ENCODE measurements around the gene RNF213. TPM values are rescaled to one million over a fixed set of nuclear protein-coding genes. Genes with fewer than 3 reads are reported as not detected.
A peak's percentile ranks its signal among the peaks of the same experiment; 100 is the strongest.

The RNF213 gene
- total RNA-seq, 1 donor from 2014 or later, result 120 TPM

DNA sequence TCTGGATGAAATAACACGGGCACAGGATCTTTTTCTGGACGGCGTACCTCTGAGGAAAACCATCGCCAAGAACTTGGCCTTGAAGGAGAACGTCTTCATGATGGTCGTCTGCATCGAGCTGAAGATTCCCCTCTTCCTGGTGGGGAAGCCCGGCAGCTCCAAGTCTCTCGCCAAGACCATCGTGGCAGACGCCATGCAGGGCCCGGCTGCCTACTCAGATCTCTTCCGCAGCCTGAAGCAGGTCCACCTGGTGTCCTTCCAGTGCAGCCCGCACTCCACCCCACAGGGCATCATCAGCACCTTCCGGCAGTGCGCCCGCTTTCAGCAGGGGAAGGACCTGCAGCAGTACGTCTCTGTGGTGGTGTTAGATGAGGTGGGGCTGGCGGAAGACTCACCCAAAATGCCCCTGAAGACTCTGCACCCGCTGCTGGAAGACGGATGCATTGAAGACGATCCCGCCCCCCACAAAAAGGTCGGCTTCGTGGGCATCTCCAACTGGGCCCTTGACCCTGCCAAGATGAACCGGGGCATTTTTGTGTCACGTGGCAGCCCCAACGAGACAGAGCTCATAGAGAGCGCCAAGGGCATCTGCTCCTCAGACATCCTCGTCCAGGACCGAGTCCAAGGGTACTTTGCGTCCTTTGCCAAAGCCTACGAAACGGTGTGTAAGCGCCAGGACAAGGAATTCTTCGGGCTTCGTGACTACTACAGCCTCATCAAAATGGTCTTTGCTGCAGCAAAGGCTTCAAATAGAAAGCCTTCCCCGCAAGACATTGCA is 86.0 kb downstream of the RNF213 start:
- Mint-ChIP-seq H3K27me3 (ENCODE audit: low read depth, unreplicated experiment) (no peaks in the 10 kb centered on the region), H3K27ac (ENCODE audit: unreplicated experiment) (no peak overlapping the region), H3K9me3 (ENCODE audit: unreplicated experiment) (peaks cover 3% of the 10 kb centered on the region), H3K36me3 (ENCODE audit: low read depth, unreplicated experiment) (peaks cover 63% of the 10 kb centered on the region), H3K4me3 (ENCODE audit: unreplicated experiment) (no peak overlapping the region), H3K4me1 (ENCODE audit: low read depth, unreplicated experiment) (peaks cover 8% of the 10 kb centered on the region)
- Histone ChIP-seq H3K9me3 (ENCODE audit: insufficient read depth, low read depth, low read length) (no peaks in the 10 kb centered on the region), H3K9ac (ENCODE audit: low read length) (no peak overlapping the region), H3K4me3 (ENCODE audit: insufficient read depth, low read depth, low read length) (no peak overlapping the region), H3K36me3 (ENCODE audit: insufficient read depth, low read length) (peaks cover 50% of the 10 kb centered on the region), H2AFZ (ENCODE audit: low read depth, low read length) (no peak overlapping the region), H3K4me2 (ENCODE audit: low read length) (no peak overlapping the region), H3K79me2 (ENCODE audit: insufficient read depth, low read length) (no peaks in the 10 kb centered on the region), H3K27ac (ENCODE audit: low read depth, low read length) (no peak overlapping the region), H3K4me1 (ENCODE audit: insufficient read depth, low read length) (no peaks in the 10 kb centered on the region), H4K20me1 (ENCODE audit: insufficient read depth, low read length) (peaks cover 5% of the 10 kb centered on the region), H3K27me3 (ENCODE audit: insufficient read depth, low read length) (no peaks in the 10 kb centered on the region)
- no peak for TF ChIP-seq EZH2 (IDR thresholded peaks at IDR 0.05; ENCODE audit: insufficient read depth, low read length)
- TF ChIP-seq, protein P1, sequence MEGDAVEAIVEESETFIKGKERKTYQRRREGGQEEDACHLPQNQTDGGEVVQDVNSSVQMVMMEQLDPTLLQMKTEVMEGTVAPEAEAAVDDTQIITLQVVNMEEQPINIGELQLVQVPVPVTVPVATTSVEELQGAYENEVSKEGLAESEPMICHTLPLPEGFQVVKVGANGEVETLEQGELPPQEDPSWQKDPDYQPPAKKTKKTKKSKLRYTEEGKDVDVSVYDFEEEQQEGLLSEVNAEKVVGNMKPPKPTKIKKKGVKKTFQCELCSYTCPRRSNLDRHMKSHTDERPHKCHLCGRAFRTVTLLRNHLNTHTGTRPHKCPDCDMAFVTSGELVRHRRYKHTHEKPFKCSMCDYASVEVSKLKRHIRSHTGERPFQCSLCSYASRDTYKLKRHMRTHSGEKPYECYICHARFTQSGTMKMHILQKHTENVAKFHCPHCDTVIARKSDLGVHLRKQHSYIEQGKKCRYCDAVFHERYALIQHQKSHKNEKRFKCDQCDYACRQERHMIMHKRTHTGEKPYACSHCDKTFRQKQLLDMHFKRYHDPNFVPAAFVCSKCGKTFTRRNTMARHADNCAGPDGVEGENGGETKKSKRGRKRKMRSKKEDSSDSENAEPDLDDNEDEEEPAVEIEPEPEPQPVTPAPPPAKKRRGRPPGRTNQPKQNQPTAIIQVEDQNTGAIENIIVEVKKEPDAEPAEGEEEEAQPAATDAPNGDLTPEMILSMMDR (IDR thresholded peaks at IDR 0.05; ENCODE audit: insufficient read depth, low read depth, low read length), result no peak
- FAIRE-seq (no peak), DNase-seq (ENCODE audit: low read depth) (no peak)

DNA sequence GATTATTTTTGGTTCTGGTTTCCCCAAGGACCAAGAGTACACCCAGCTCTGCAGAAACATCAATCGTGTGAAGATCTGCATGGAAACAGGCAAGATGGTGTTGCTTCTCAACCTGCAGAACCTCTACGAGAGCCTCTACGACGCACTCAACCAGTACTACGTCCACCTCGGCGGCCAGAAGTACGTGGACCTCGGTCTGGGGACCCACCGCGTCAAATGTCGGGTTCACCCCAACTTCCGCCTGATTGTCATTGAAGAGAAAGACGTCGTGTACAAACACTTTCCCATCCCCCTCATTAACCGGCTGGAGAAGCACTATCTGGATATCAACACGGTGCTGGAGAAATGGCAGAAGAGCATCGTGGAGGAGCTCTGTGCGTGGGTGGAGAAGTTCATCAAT is 86.9 kb downstream of the RNF213 start:
- H3K27me3 ChIP-seq (ENCODE audit: insufficient read depth, low read length), result no peaks in the 10 kb centered on the region
- Mint-ChIP-seq H3K9me3 (ENCODE audit: unreplicated experiment) (peaks cover 3% of the 10 kb centered on the region), H3K4me1 (ENCODE audit: low read depth, unreplicated experiment) (peaks cover 8% of the 10 kb centered on the region), H3K4me3 (ENCODE audit: unreplicated experiment) (no peak overlapping the region), H3K27me3 (ENCODE audit: low read depth, unreplicated experiment) (no peaks in the 10 kb centered on the region), H3K36me3 (ENCODE audit: low read depth, unreplicated experiment) (peaks cover 68% of the 10 kb centered on the region), H3K27ac (ENCODE audit: unreplicated experiment) (peak overlapping the region; percentile 62)
- H3K79me2 ChIP-seq (ENCODE audit: insufficient read depth, low read length), result no peaks in the 10 kb centered on the region
- DNase-seq (ENCODE audit: low read depth), result no peak
- H3K27ac ChIP-seq (ENCODE audit: low read depth, low read length), result no peak overlapping the region
- TF ChIP-seq EZH2 (IDR thresholded peaks at IDR 0.05; ENCODE audit: insufficient read depth, low read length), result no peak
- TF ChIP-seq, protein P1 (IDR thresholded peaks at IDR 0.05; ENCODE audit: insufficient read depth, low read depth, low read length), result no peak
- no peaks in the 10 kb centered on the region for H3K4me1 ChIP-seq (ENCODE audit: insufficient read depth, low read length)
- no peaks in the 10 kb centered on the region for H3K9me3 ChIP-seq (ENCODE audit: insufficient read depth, low read depth, low read length)
- H3K4me3 ChIP-seq (ENCODE audit: insufficient read depth, low read depth, low read length), result no peak overlapping the region
- FAIRE-seq, result no peak
- H3K4me2 ChIP-seq (ENCODE audit: low read length), result no peak overlapping the region
- peaks cover 48% of the 10 kb centered on the region for H3K36me3 ChIP-seq (ENCODE audit: insufficient read depth, low read length)
- no peak overlapping the region for H2AFZ ChIP-seq (ENCODE audit: low read depth, low read length)
- peaks cover 5% of the 10 kb centered on the region for H4K20me1 ChIP-seq (ENCODE audit: insufficient read depth, low read length)
- no peak overlapping the region for H3K9ac ChIP-seq (ENCODE audit: low read length)

DNA sequence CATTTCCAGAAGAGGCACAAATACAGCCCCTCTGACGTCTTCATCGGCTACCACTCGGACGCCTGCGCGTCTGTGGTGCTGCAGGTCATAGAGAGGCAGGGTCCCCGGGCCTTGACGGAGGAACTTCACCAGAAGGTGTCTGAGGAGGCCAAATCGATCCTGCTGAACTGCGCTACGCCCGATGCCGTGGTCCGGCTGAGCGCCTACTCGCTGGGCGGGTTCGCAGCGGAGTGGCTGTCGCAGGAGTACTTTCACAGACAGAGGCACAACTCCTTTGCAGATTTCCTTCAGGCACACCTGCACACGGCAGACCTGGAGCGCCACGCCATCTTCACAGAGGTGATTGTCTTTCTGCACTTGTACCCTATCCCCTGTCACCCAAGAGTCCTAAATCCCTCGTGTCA is 87.3 kb downstream of the RNF213 start:
- Histone ChIP-seq H3K79me2 (ENCODE audit: insufficient read depth, low read length) (no peaks in the 10 kb centered on the region), H3K27me3 (ENCODE audit: insufficient read depth, low read length) (no peaks in the 10 kb centered on the region), H3K27ac (ENCODE audit: low read depth, low read length) (no peak overlapping the region), H3K36me3 (ENCODE audit: insufficient read depth, low read length) (peaks cover 48% of the 10 kb centered on the region), H3K9me3 (ENCODE audit: insufficient read depth, low read depth, low read length) (no peaks in the 10 kb centered on the region), H3K9ac (ENCODE audit: low read length) (no peak overlapping the region), H3K4me2 (ENCODE audit: low read length) (no peak overlapping the region), H2AFZ (ENCODE audit: low read depth, low read length) (no peak overlapping the region), H3K4me3 (ENCODE audit: insufficient read depth, low read depth, low read length) (no peak overlapping the region), H4K20me1 (ENCODE audit: insufficient read depth, low read length) (peaks cover 5% of the 10 kb centered on the region), H3K4me1 (ENCODE audit: insufficient read depth, low read length) (no peaks in the 10 kb centered on the region)
- peaks cover 8% of the 10 kb centered on the region for H3K4me1 Mint-ChIP-seq (ENCODE audit: low read depth, unreplicated experiment)
- no peak overlapping the region for H3K4me3 Mint-ChIP-seq (ENCODE audit: unreplicated experiment)
- no peak for TF ChIP-seq EZH2 (IDR thresholded peaks at IDR 0.05; ENCODE audit: insufficient read depth, low read length)
- TF ChIP-seq, protein P1 (IDR thresholded peaks at IDR 0.05; ENCODE audit: insufficient read depth, low read depth, low read length), result no peak
- no peak overlapping the region for H3K27ac Mint-ChIP-seq (ENCODE audit: unreplicated experiment)
- no peaks in the 10 kb centered on the region for H3K27me3 Mint-ChIP-seq (ENCODE audit: low read depth, unreplicated experiment)
- FAIRE-seq, result no peak
- H3K9me3 Mint-ChIP-seq (ENCODE audit: unreplicated experiment), result peaks cover 3% of the 10 kb centered on the region
- peaks cover 70% of the 10 kb centered on the region for H3K36me3 Mint-ChIP-seq (ENCODE audit: low read depth, unreplicated experiment)
- no peak for DNase-seq (ENCODE audit: low read depth)
